ENCODE measurements around the gene UNC5C.

- TF ChIP-seq EZH2 (IDR thresholded peaks at IDR 0.05): no peak
- TF ChIP-seq, protein P1, sequence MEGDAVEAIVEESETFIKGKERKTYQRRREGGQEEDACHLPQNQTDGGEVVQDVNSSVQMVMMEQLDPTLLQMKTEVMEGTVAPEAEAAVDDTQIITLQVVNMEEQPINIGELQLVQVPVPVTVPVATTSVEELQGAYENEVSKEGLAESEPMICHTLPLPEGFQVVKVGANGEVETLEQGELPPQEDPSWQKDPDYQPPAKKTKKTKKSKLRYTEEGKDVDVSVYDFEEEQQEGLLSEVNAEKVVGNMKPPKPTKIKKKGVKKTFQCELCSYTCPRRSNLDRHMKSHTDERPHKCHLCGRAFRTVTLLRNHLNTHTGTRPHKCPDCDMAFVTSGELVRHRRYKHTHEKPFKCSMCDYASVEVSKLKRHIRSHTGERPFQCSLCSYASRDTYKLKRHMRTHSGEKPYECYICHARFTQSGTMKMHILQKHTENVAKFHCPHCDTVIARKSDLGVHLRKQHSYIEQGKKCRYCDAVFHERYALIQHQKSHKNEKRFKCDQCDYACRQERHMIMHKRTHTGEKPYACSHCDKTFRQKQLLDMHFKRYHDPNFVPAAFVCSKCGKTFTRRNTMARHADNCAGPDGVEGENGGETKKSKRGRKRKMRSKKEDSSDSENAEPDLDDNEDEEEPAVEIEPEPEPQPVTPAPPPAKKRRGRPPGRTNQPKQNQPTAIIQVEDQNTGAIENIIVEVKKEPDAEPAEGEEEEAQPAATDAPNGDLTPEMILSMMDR (IDR thresholded peaks at IDR 0.05): no peak
- no peak for TF ChIP-seq EZH2phosphoT487 (IDR thresholded peaks at IDR 0.05)
Measured at GRCh38 chr4:95545546-95545945, 3.2 kb downstream of the UNC5C start.

Data from neural progenitor cell (in vitro differentiated cells).